Keratinocyte (primary cell): ENCODE results near the gene UNC13B. TPM values are rescaled to one million over a fixed set of nuclear protein-coding genes. Genes with fewer than 3 reads are reported as not detected.

Experiments
- DNase-seq: peaks from one replicate; pipeline ENCODE4 v3.0.0-alpha.2; 2011; ENCODE audit warnings: low read depth, missing footprints, low spot score
- FAIRE-seq: peaks from 2 replicates; lab custom pipeline; 2011; peaks lifted over from hg19 to GRCh38; lab: Jason Lieb, UNC
- H2AFZ ChIP-seq: 2 replicates; pipeline ENCODE4 v1.6.0; 2012; ENCODE audit warnings: low read length, control low read depth, inconsistent platforms; ENCODE audit not compliant: control insufficient read depth
- H3K27ac ChIP-seq: 2 replicates; pipeline ENCODE4 v1.5.1; 2011; ENCODE audit warnings: low read length; ENCODE audit not compliant: control insufficient read depth, insufficient read depth
- H3K27me3 ChIP-seq: 3 replicates; pipeline ENCODE4 v1.6.0; 2011; ENCODE audit warnings: low read length; ENCODE audit not compliant: control insufficient read depth, insufficient read depth; ENCODE audit errors: extremely low read depth
- H3K36me3 ChIP-seq, 2 experiments: 2 replicates in 1 of 2; 3 replicates in 1 of 2; pipeline ENCODE4 v1.5.1; 2011; ENCODE audit warnings: low read length in 2 of 2, mild to moderate bottlenecking in 1 of 2; ENCODE audit not compliant: control insufficient read depth in 2 of 2, insufficient read depth in 2 of 2; ENCODE audit errors: extremely low read depth in 1 of 2
- H3K4me1 ChIP-seq: 3 replicates; pipeline ENCODE4 v1.5.1; 2011; ENCODE audit warnings: low read length; ENCODE audit not compliant: control insufficient read depth, insufficient read depth; ENCODE audit errors: extremely low read depth
- H3K4me2 ChIP-seq: 3 replicates; pipeline ENCODE4 v1.6.0; 2011; ENCODE audit warnings: low read depth, low read length; ENCODE audit not compliant: control insufficient read depth, insufficient read depth; ENCODE audit errors: extremely low read depth
- H3K4me3 ChIP-seq, 3 experiments: fragments of 200-600 bp in 1 of 3; sonication (generic) in 1 of 3; 2 replicates in 2 of 3; 3 replicates in 1 of 3; pipeline ENCODE4 v1.5.1; 2011 to 2016; ENCODE audit warnings: low read length in 3 of 3, mild to moderate bottlenecking in 3 of 3, control low read depth in 2 of 3, inconsistent platforms in 1 of 3, low read depth in 1 of 3, mixed read lengths in 1 of 3, mixed run types in 1 of 3, moderate library complexity in 1 of 3; ENCODE audit not compliant: control insufficient read depth in 2 of 3, insufficient read depth in 2 of 3; ENCODE audit errors: extremely low read depth in 1 of 3
- H3K79me2 ChIP-seq: 2 replicates; pipeline ENCODE4 v1.6.0; 2012; ENCODE audit warnings: low read length; ENCODE audit not compliant: control insufficient read depth, insufficient read depth
- H3K9ac ChIP-seq: 3 replicates; pipeline ENCODE4 v1.6.0; 2011; ENCODE audit warnings: low read length; ENCODE audit not compliant: control insufficient read depth, insufficient read depth; ENCODE audit errors: extremely low read depth
- H3K9me1 ChIP-seq: 3 replicates; pipeline ENCODE4 v1.6.0; 2011; ENCODE audit warnings: low read length; ENCODE audit not compliant: control insufficient read depth, insufficient read depth; ENCODE audit errors: extremely low read depth
- H3K9me3 ChIP-seq: 2 replicates; pipeline ENCODE4 v1.5.1; 2012; ENCODE audit warnings: low read depth, low read length; ENCODE audit not compliant: control insufficient read depth
- H4K20me1 ChIP-seq: 3 replicates; pipeline ENCODE4 v1.6.0; 2011; ENCODE audit warnings: low read length; ENCODE audit not compliant: control insufficient read depth, insufficient read depth; ENCODE audit errors: extremely low read depth
- EZH2 ChIP-seq: IDR thresholded peaks from one replicate; pipeline ENCODE4 v1.6.1; 2012; ENCODE audit warnings: inconsistent platforms, mild to moderate bottlenecking, low read length, moderate library complexity
- dilution Hi-C: fragments of 300-500 bp; cut with MboI; formaldehyde crosslinking; loops from one replicate; pipeline ENCODE4 v1.7.0; 2020; ENCODE audit warnings: low sequenced_read_pairs; ENCODE audit not compliant: extremely low pct_ligation_motif_present
- polyA plus RNA-seq, 5 experiments: library from polyadenylated mRNA; depleted of rRNA in 3 of 5; stranded (reverse) in 3 of 5; stranded (forward) in 1 of 5; unstranded in 1 of 5; fragments of >200 nt; gene quantifications; 1 replicate in 1 of 5; 2 replicates in 3 of 5; 3 replicates in 1 of 5; pipeline versions ENCODE4 v1.2.1 to v1.2.3, GENCODE V29; 2011 to 2012; ENCODE audit warnings: missing spikeins in 2 of 5, low read depth in 1 of 5, low replicate concordance in 1 of 5
- TF ChIP-seq, protein P1 (sequence below), 3 experiments: IDR thresholded peaks in 1 of 3; conservative IDR thresholded peaks in 1 of 3; optimal IDR thresholded peaks in 1 of 3; 2 replicates in 2 of 3; 3 replicates in 1 of 3; pipeline versions ENCODE3 to v1.5.1; 2011; ENCODE audit warnings: low read length in 3 of 3, mild to moderate bottlenecking in 3 of 3, moderate library complexity in 2 of 3, control low read depth in 1 of 3, inconsistent platforms in 1 of 3; ENCODE audit not compliant: insufficient read depth in 2 of 3; ENCODE audit errors: extremely low read depth in 1 of 3

The UNC13B gene
- polyA plus RNA-seq, 1 donor (not counting 4 experiments of a cell fraction or from before 2014, with no cell fraction given) = 9.3 TPM

- Histone ChIP-seq H2AFZ (no peak overlapping the region), H3K9ac (no peak overlapping the region), H4K20me1 (no peaks in the 10 kb centered on the region), H3K4me3 (no peak overlapping the region), H3K27ac (no peak overlapping the region), H3K9me1 (no peaks in the 10 kb centered on the region), H3K27me3 (no peaks in the 10 kb centered on the region), H3K9me3 (peaks cover under 1% of the 10 kb centered on the region), H3K4me1 (no peaks in the 10 kb centered on the region), H3K36me3 (no peaks in the 10 kb centered on the region), H3K79me2 (no peaks in the 10 kb centered on the region), H3K4me2 (no peak overlapping the region)
- DNase-seq = no peak
- TF ChIP-seq EZH2 = no peak
- TF ChIP-seq, protein P1, sequence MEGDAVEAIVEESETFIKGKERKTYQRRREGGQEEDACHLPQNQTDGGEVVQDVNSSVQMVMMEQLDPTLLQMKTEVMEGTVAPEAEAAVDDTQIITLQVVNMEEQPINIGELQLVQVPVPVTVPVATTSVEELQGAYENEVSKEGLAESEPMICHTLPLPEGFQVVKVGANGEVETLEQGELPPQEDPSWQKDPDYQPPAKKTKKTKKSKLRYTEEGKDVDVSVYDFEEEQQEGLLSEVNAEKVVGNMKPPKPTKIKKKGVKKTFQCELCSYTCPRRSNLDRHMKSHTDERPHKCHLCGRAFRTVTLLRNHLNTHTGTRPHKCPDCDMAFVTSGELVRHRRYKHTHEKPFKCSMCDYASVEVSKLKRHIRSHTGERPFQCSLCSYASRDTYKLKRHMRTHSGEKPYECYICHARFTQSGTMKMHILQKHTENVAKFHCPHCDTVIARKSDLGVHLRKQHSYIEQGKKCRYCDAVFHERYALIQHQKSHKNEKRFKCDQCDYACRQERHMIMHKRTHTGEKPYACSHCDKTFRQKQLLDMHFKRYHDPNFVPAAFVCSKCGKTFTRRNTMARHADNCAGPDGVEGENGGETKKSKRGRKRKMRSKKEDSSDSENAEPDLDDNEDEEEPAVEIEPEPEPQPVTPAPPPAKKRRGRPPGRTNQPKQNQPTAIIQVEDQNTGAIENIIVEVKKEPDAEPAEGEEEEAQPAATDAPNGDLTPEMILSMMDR (optimal IDR thresholded peaks at IDR 0.05 in 1 of 3, IDR thresholded peaks at IDR 0.05 in 1 of 3, conservative IDR thresholded peaks at IDR 0.05 in 1 of 3; ENCODE audit: extremely low read depth in 1 of 3, insufficient read depth in 2 of 3, low read length in 3 of 3) = no peak
- dilution Hi-C loops = no loop called here
- FAIRE-seq = no peak
These were observed 24.7 kb downstream of the UNC13B start for GRCh38 chr9:35186524-35186923.

- FAIRE-seq = no peak
- H3K9ac ChIP-seq = no peak overlapping the region
- H3K27me3 ChIP-seq = no peaks in the 10 kb centered on the region
- no peaks in the 10 kb centered on the region for H3K79me2 ChIP-seq
- no peaks in the 10 kb centered on the region for H3K9me1 ChIP-seq
- H4K20me1 ChIP-seq = no peaks in the 10 kb centered on the region
- no peak overlapping the region for H3K27ac ChIP-seq
- peaks cover 5% of the 10 kb centered on the region for H3K9me3 ChIP-seq
- H2AFZ ChIP-seq = no peak overlapping the region
- H3K4me2 ChIP-seq = no peak overlapping the region
- TF ChIP-seq EZH2 = no peak
- TF ChIP-seq, protein P1 (optimal IDR thresholded peaks at IDR 0.05 in 1 of 3, IDR thresholded peaks at IDR 0.05 in 1 of 3, conservative IDR thresholded peaks at IDR 0.05 in 1 of 3; ENCODE audit: extremely low read depth in 1 of 3, insufficient read depth in 2 of 3, low read length in 3 of 3) = no peak
- H3K4me1 ChIP-seq = no peaks in the 10 kb centered on the region
- H3K36me3 ChIP-seq = no peaks in the 10 kb centered on the region
- no peak for DNase-seq
- no peak overlapping the region for H3K4me3 ChIP-seq
- dilution Hi-C loops = no loop called here
These were observed 28.4 kb downstream of the UNC13B start for GRCh38 chr9:35190203-35190602.
